Gastrocnemius medialis (tissue), 4 donors: Measurements from ENCODE around the gene ZNF217.
"Not testable (repeated sequence)": the region's sequence is repeated elsewhere in the genome, so short reads cannot be mapped to it uniquely, and the experiment has no call there.

Experiments used
- CTCF ChIP-seq, 5 experiments: fragments of 450-650 bp in 3 of 5; fragments of 200-600 bp in 2 of 5; sonication (generic) in 2 of 5; IDR thresholded peaks in 4 of 5; conservative IDR thresholded peaks in 1 of 5; 1 replicate in 4 of 5; 2 replicates in 1 of 5; pipeline ENCODE4 v1.5.1; 2016 to 2019; ENCODE audit warnings: antibody characterized with exemption in 5 of 5, mild to moderate bottlenecking in 3 of 5, moderate library complexity in 3 of 5
- POLR2A ChIP-seq, 2 donors: fragments of 450-650 bp; IDR thresholded peaks; one replicate each; pipeline ENCODE4 v1.6.1; 2017; ENCODE audit warnings: antibody characterized with exemption in 2 of 2, mild to moderate bottlenecking in 2 of 2, moderate library complexity in 2 of 2

- not testable (repeated sequence) for TF ChIP-seq CTCF (IDR thresholded peaks at IDR 0.05 in 4 of 5, conservative IDR thresholded peaks at IDR 0.05 in 1 of 5); POLR2A (IDR thresholded peaks at IDR 0.05)
These were observed 31.2 kb upstream of the ZNF217 start for GRCh38 chr20:53624927-53625250.
